Stimulated activated CD4-positive, alpha-beta T cell treated with anti-CD3 and anti-CD28 coated beads, Interleukin-12 subunit alpha, Interleukin-12 subunit beta, amount 100 ng/mL, for 24 hours (primary cell): ENCODE results near the gene PSG4.
"Not testable (repeated sequence)": the region's sequence is repeated elsewhere in the genome, so short reads cannot be mapped to it uniquely, and the experiment has no call there.

Experiments
- DNase-seq, 2 experiments: peaks; one replicate each; pipeline ENCODE4 v3.0.0-alpha.2; 2020; ENCODE audit warnings: low read depth in 2 of 2

PSG4 gene

DNA sequence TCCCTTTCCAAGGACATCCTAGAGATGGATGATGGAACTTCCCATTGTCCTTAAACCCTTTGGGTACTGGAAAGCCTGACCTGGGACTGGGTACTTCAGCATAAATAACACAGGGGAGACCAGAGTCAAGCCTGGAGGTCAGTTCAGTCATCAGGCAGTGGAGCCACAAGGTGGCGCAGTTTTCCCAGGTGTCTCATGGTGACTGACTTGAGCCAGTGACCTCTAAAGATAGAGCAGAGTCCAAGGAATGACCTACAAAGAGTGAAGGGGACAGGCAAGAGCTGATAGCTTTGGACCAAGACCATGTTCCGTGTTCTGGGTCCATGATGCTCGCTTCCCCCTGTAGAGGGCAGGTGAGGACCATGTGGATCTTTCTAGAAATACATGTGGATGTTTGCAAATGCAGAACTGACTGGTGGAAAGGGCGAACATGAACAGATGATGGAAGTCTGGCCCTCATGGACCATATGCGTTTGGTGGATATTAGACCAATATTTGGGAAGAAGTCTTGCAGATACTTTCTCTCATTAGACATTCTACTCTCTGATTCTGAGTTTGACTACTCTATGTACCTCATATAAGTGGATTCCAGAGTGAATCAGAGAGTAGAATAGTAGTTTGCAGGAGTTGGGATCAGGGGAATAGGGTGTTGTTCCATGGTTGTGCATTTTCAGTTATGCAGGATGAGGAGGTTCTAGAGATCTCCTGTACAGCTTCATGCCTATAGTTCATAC lies 6.6 kb downstream of the PSG4 start:
- not testable (repeated sequence) for DNase-seq

DNA sequence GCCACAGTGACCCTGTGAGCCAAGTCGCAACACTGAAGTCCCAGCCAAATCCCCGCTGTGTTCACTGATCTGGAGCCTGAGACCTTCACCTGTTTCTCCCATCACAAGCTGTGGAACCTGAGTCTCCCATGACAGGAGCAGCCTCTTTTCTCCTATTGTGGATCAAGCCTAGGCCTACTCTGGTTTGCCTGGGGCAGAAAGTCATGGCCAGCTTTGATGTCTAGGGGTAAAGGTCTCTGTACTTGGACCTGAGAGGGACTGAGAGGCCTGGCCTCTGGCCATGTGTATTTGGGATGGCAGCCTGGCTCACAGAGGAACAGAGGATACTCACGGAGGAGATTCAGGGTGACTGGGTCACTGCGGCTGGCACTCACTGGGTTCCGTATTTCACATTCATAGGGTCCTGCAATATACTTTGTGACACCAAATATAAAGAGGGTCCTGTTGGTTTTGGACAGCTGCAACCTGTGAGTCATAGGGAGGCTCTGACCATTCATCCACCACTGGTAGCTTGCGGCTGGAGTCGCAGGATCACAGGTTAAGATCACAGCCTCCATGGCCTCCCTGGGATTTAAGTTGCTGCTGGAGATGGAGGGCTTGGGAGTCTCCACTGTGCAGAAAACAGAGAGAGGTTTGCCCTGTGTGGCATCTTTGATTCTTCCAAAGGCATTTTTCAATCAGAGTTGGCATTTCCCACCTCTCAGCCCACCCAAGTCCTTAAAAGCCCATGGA lies 7.6 kb downstream of the PSG4 start:
- DNase-seq: not testable (repeated sequence)

DNA sequence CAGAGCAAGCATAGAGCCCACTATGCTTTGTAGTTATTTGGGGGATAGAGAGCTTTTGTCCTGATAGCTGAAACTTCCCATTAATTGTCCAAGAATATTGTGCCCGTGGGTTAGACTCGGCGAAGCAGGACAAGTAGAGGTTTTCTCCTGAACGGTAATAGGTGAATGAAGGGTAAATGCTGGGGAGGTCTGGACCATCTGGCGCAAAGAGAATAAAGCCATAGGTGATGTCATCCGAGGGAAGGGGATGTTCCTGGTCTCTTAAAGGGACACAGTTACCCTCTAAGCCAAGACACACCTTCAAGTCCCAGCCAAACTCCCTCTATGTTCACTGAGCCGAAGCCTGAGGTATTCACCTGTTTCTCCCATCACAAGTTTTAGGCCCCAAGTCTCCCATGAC lies 11.0 kb downstream of the PSG4 start:
- DNase-seq: not testable (repeated sequence)

DNA sequence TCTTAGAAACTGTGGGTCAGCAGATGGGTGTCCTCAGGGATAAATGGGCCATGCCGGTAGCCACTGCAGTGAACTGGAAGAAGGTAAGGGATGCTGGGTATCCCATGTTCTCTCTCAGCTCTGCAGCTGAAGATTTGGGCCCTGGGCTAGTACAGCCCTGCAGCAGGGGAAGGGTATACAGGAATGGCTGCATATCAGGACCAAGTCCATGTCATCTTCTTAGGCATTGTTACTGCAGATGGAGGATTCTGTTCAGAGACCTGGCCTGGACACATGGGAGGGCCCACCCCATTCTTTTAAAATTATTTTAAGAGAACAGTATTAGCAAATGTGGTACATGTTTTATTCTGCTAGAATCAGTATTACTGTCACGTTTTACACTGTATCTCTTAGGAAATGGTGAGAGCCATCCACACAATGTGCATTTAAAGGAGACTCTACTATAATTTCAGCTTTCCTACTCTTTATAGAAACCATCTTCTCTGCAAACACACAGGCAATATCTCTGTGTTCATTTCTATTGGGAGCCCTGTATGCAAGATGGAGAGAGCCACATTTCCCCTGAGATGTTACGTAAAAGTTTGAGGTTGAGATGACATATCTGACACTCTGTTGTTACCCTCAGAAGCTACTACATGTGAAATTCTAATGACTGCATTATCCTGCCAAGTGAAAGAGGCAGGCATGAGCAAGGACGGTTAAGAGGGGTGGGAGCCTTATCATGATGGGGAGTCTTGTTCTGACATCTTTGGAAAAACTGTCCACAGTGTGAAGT lies 12.9 kb downstream of the PSG4 start:
- not testable (repeated sequence) for DNase-seq

DNA sequence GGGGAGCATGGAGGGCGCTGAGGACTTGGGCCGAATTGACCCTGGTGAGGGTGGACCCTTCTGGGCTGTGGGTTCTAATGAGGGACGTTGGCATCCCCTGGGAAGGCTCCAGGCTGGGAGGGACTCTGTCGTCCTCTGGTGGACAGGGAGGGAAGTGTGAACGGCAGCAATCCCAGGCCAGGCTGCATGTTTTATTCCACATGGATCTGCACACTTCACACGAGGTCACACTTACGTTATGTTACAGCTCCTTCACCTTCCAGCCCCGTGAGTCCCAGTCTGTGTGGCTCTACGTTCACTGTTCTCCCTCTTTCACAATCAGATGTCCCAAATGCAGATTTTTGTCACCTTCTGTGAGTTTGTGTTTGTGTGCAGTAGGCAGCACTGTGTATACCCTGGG lies 17.3 kb downstream of the PSG4 start:
- DNase-seq: not testable (repeated sequence)

DNA sequence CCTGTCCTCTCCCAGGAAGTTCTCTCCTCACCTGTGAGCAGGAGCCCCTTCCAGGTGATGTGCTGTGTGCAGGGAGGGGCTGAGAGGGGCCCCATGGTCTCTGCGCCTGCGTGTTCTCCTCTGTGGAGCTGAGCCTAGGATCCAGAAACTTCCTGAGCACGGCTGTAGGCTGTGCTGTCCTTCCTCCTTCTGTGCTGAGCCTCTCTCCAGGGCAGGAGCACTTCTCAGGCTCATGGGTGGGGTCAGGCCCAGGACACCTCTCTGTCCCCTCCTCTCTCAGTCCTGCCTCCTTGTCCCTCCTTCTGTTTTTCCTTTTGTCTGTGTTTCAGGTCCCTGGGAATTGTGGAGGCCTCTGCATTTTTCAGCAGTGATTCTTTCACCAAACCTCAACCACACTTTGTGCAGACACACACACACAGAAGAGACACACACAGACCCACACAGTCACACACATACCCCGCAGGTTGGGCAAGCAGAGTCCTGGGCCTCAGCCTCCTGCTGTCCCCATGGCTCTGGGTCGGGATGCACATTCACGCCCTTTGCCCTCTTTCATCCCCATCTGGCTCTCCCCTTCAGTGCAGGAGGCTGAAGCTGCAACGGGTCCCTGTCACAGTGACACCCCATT lies 19.0 kb downstream of the PSG4 start, which contains the start of gene PSG5:
PSG5 (minus strand) TSS at position 226 of the 625 bp plus-strand sequence; CDS start at position 95, 131 bp downstream.
- not testable (repeated sequence) for DNase-seq

DNA sequence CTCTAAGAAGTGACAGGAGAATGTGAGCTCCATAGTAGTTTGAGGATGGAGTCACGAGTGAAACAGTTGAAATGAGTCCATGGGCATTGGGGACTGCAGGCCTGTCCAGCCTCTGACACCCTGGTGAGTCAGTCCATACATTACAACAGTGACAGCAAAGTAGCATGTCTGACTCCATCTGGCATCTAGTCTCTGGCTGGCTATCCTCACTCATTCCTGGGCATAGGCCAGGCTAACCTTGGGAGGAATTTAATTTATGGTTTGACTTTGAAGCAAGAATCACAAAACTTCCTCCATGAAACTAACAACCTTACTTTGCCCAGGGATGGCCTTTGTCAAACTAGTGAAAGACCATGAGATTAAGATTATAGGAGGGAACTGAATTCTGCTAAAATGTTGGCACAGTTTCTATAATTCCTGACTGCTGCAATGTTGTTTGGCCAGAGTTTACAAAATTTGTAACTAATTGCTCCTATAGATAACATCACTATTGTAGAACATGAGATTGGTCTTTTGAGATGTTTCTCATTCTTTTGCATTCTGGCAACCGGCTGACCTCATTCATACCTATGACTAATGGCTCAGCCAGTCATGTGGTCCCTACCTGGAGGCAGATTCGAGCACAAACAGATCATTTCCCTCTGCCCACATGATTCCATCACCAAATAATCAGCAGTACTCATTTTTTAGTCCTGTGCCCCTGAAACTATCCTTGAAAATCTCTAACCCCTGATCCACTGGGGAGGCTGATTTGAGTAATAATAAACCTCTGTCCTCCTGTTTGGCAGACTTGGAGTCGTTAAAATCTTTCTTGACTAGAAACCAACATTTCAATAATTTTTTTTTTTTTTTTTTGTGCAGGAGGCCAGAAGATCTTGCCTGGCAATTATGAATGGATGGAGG lies 23.3 kb downstream of the PSG4 start:
- DNase-seq: not testable (repeated sequence)

DNA sequence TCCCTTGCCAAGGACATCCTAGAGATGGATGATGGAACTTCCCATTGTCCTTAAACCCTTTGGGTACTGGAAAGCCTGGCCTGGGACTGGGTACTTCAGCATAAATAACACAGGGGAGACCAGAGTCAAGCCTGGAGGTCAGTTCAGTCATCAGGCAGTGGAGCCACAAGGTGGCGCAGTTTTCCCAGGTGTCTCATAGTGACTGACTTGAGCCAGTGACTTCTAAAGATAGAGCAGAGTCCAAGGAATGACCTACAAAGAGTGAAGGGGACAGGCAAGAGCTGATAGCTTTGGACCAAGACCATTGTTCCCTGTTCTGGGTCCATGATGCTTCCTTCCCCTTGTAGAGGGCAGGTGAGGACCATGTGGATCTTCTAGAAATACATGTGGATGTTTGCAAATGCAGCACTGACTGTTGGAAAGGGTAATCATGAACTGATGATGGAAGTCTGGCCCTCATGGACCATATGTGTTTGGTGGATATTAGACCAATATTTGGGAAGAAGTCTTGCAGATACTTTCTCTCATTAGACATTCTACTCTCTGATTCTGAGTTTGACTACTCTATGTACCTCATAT lies 25.8 kb downstream of the PSG4 start:
- DNase-seq: not testable (repeated sequence)

DNA sequence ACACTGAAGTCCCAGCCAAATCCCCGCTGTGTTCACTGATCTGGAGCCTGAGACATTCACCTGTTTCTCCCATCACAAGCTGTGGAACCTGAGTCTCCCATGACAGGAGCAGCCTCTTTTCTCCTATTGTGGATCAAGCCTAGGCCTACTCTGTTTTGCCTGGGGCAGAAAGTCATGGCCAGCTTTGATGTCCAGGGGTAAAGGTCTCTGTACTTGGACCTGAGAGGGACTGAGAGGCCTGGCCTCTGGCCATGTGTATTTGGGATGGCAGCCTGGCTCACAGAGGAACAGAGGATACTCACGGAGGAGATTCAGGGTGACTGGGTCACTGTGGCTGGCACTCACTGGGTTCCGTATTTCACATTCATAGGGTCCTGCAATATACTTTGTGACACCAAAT lies 26.9 kb downstream of the PSG4 start:
- DNase-seq: not testable (repeated sequence)

DNA sequence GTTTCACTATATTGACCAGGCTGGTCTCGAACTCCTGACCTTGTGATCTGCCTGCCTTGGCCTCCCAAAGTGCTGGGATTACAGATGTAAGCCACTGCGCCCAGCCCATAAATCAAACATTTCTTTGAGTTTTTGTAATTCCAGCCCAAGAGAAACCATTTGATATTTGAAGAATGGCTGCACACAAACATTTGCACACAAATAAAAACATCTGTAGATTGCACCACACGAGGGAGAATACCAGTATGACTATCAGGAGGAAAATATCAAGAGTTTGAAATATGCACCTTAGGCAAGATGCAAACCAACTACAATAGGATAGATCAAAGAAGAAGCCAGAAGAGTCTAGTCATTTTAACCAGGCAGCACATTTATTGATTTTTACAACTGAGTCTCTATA lies 39.5 kb downstream of the PSG4 start:
- DNase-seq: not testable (repeated sequence)

DNA sequence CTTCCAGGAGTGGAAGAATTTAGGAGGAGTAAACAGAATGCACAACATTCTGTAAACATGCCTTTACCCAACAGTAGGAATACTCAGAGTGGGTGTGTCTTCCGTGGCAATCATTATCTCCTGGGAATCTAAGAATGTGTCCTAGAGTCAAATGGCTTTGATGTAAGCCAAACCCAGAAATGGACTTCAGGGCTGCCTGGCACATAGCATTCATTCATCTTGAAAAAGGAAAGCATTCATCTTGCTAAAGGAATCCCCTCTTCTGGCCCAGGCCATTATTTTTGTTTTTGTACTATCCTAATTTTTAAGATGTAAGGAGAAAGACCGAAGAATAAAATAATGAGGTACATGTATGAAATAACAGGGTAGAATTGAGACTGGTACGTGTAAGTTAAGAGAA lies 42.3 kb downstream of the PSG4 start:
- DNase-seq: not testable (repeated sequence)

DNA sequence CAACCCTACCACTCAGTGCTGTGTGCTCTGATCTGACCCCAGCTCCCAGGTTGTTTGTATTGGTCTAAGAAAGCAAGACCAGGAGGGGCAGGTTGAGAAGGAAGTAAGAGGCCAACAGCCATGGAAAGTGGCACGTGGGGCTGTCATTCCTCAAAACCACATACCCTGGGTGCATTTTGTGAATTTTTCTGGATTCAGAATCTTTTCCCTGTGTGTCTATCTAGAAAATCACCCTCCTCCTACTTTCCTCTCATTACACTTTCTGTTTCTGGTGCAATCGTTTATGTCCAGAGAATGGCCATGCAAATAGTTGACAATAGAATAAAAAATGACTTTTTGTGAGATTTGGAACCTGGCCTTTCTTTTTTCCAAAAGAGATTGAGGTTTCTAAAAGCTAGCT lies 43.2 kb downstream of the PSG4 start:
- DNase-seq: not testable (repeated sequence)

DNA sequence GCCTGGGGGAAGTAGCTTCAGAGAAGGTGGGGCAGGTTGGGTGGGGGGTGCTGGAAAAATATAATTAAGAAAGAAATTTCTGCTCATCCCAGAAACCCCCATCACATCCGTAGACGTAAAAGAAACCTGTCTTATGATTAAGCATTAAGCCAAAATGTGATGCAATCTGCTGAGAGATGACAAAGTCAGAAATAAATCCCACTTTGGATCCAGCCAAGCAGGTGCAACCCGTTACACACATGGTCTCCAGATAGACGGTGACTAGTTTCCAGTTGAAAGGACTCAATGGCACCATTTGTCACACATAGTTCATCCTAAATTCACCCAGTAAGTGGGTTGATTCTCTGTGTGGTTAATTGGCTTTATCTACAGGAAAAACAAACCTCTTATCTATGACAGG lies 53.2 kb downstream of the PSG4 start:
- no peak for DNase-seq

DNA sequence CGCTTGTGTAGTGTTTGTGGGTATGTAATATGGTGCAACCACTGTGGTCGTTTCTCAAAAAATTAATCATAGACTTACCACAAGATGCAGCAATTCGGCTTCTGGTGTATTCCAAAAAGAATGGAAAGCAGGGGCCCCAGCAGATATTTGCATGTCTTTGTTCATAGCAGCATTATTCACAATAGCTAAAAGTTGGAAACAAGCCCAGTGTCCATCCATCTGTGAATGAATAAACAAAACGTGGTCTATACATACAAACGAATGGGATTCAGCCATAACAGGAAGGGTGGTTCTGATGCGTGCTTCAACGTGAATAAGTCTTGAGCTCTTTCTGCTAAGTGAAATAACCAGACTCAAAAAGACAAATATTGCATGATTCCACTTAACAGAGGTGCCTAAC lies 55.6 kb downstream of the PSG4 start:
- not testable (repeated sequence) for DNase-seq

DNA sequence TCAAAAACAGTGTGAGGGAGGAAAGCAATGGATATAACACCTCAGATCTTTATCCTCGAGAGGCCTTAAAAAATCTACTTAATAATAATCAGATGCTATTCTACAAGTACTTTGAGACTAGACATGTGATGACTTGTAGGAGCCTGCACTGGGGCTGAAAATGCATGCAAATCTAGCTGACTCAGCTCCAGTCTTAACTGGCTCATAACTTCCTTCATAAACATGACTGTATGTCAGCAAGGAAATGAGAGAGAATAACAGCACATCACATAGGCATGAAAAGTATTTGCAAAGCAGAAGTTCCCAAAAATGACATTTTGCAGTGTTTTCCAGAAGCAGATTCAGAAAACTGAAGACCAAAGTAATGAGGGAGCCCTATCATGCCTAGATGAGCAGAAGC lies 57.2 kb downstream of the PSG4 start:
- no peak for DNase-seq
